K562 (cell line): ENCODE measurements around the gene ANKRD65. TPM values are rescaled to one million over a fixed set of nuclear protein-coding genes. Genes with fewer than 3 reads are reported as not detected.

Experiments
- ATAC-seq: fragments of 200-7000 bp; cut with Tn5 transposase; 3 replicates; pipeline ENCODE4 v1.9.1; 2020; ENCODE audit warnings: moderate library complexity
- BruUV-seq: library from RNA; stranded (reverse); fragments of 400-500 nt; replicated peaks from 2 replicates; lab custom pipeline; 2021; lab: Mats Ljungman, UMichigan
- CTCF ChIA-PET: fragments of 300-600 bp; formaldehyde crosslinking; extraction: SDS; loops from one replicate; lab custom pipeline; 2021; ENCODE audit warnings: low intra/inter-chr PET ratio; lab: Yijun Ruan, JAX
- POLR2A ChIA-PET: fragments of 300-600, 350-650 bp; sonication (Branson Sonifier 250); formaldehyde crosslinking; extraction: SDS; loops from one replicate; lab custom pipeline; 2021; ENCODE audit warnings: antibody characterized with exemption, inconsistent platforms; lab: Yijun Ruan, JAX
- DNase-seq, 4 experiments: peaks; one replicate each; pipeline versions ENCODE4 v3.0.0 to v3.0.0-alpha.2; 2011 to 2018; ENCODE audit warnings: low spot score in 3 of 4, mixed read lengths in 3 of 4; ENCODE audit errors: extremely low read depth in 1 of 4
- FAIRE-seq: peaks from 2 replicates; lab custom pipeline; 2011; peaks lifted over from hg19 to GRCh38; lab: Jason Lieb, UNC
- H2AFZ ChIP-seq: 2 replicates; pipeline ENCODE4 v1.6.0; 2011; ENCODE audit warnings: low read depth, low read length, control low read depth, inconsistent platforms
- H3K27ac ChIP-seq: fragments of 200-600 bp; 3 replicates; pipeline ENCODE4 v1.8.0; 2011; ENCODE audit warnings: low read depth, mild to moderate bottlenecking, control low read depth, inconsistent platforms, low read length, moderate library complexity, mixed read lengths; ENCODE audit errors: extremely low read depth
- H3K27me3 ChIP-seq, 2 experiments: fragments of 300-600 bp in 1 of 2; 2 replicates in 1 of 2; 3 replicates in 1 of 2; pipeline versions ENCODE4 v1.6.0 to v1.8.0; 2011; ENCODE audit warnings: inconsistent platforms in 2 of 2, low read length in 2 of 2, mild to moderate bottlenecking in 1 of 2, mixed read lengths in 1 of 2, moderate library complexity in 1 of 2; ENCODE audit not compliant: control insufficient read depth in 2 of 2, insufficient read depth in 2 of 2
- H3K36me3 ChIP-seq: fragments of 300-600 bp; 3 replicates; pipeline ENCODE4 v1.8.0; 2011; ENCODE audit warnings: mild to moderate bottlenecking, low read length, inconsistent platforms; ENCODE audit not compliant: control insufficient read depth, insufficient read depth
- H3K4me1 ChIP-seq, 2 experiments: fragments of 200-600 bp in 1 of 2; replicated peaks in 1 of 2; 2 replicates in 1 of 2; 3 replicates in 1 of 2; pipeline versions ENCODE4 v1.5.1 to v1.8.0; 2011; ENCODE audit warnings: inconsistent platforms in 2 of 2, low read length in 2 of 2, mild to moderate bottlenecking in 1 of 2, mixed read lengths in 1 of 2, moderate library complexity in 1 of 2; ENCODE audit not compliant: control insufficient read depth in 2 of 2, insufficient read depth in 2 of 2
- H3K4me2 ChIP-seq: 2 replicates; pipeline ENCODE4 v1.6.1; 2011; ENCODE audit warnings: low read length, control low read depth, inconsistent platforms, mixed read lengths; ENCODE audit not compliant: insufficient read depth
- H3K4me3 ChIP-seq: fragments of 200-600 bp; sonication (generic), shearing (Covaris generic); 2 replicates; pipeline ENCODE4 v1.5.1; 2016; ENCODE audit warnings: control low read depth, inconsistent platforms
- H3K79me2 ChIP-seq: fragments of 200-600 bp; 3 replicates; pipeline ENCODE4 v1.8.0; 2011; ENCODE audit warnings: low read length, inconsistent platforms; ENCODE audit not compliant: control insufficient read depth, insufficient read depth
- H3K9ac ChIP-seq, 2 experiments: 2 replicates each; pipeline versions ENCODE4 v1.6.0 to v1.6.1; 2011; ENCODE audit warnings: low read depth in 2 of 2, low read length in 2 of 2, control low read depth in 1 of 2, inconsistent platforms in 1 of 2, mild to moderate bottlenecking in 1 of 2, mixed read lengths in 1 of 2; ENCODE audit not compliant: insufficient read depth in 1 of 2
- H3K9me1 ChIP-seq: one replicate; pipeline ENCODE4 v1.6.0; 2011; ENCODE audit warnings: inconsistent platforms, mild to moderate bottlenecking, low read length, moderate library complexity; ENCODE audit not compliant: control insufficient read depth, insufficient read depth
- H3K9me3 ChIP-seq: replicated peaks from 2 replicates; pipeline ENCODE4 v1.5.1; 2011; ENCODE audit warnings: low read depth, low read length, inconsistent platforms; ENCODE audit not compliant: control insufficient read depth, insufficient read depth
- H4K20me1 ChIP-seq: replicated peaks from 2 replicates; pipeline ENCODE4 v1.6.1; 2011; ENCODE audit warnings: low read length, inconsistent platforms, mixed read lengths; ENCODE audit not compliant: control insufficient read depth, insufficient read depth
- CTCFL ChIP-seq: IDR thresholded peaks from 2 replicates; pipeline ENCODE4 v1.6.1; 2011; ENCODE audit warnings: borderline replicate concordance, low read depth, mild to moderate bottlenecking, moderate library complexity, low read length; ENCODE audit not compliant: insufficient read depth, poor library complexity, severe bottlenecking
- NFATC3 ChIP-seq: fragments of 450-650 bp; IDR thresholded peaks from 2 replicates; pipeline ENCODE4 v1.6.1; 2017; ENCODE audit warnings: mild to moderate bottlenecking
- NFYB ChIP-seq: IDR thresholded peaks from 2 replicates; pipeline ENCODE4 v1.6.1; 2011; ENCODE audit warnings: mild to moderate bottlenecking, moderate library complexity; ENCODE audit not compliant: insufficient read length; ENCODE audit errors: extremely low read depth
- NKRF ChIP-seq: fragments of 450-650 bp; IDR thresholded peaks from 2 replicates; pipeline ENCODE4 v1.6.1; 2016; ENCODE audit warnings: borderline replicate concordance
- RCOR1 ChIP-seq, 2 experiments: IDR thresholded peaks; 2 replicates each; pipeline ENCODE4 v1.6.1; 2012; ENCODE audit warnings: low read depth in 2 of 2, low read length in 2 of 2, borderline replicate concordance in 1 of 2, improper control_type of control experiment in 1 of 2
- SETDB1 ChIP-seq: IDR thresholded peaks from one replicate; pipeline ENCODE4 v1.6.1; 2012; ENCODE audit warnings: low read length, control low read depth, inconsistent platforms
- SNRNP70 ChIP-seq: fragments of 200-400 bp; formaldehyde crosslinking; optimal IDR thresholded peaks from 2 replicates; pipeline ENCODE3; 2017; ENCODE audit warnings: low read depth, low read length
- TAF9B ChIP-seq: fragments of 450-650 bp; IDR thresholded peaks from 2 replicates; pipeline ENCODE4 v1.6.1; 2018; ENCODE audit warnings: mild to moderate bottlenecking; ENCODE audit not compliant: partially characterized antibody
- ZBTB1 ChIP-seq: sonication (generic); formaldehyde crosslinking; IDR thresholded peaks from 2 replicates; pipeline ENCODE4 v1.8.1; 2023; ENCODE audit warnings: missing genetic modification reagents, low read depth, mild to moderate bottlenecking, borderline replicate concordance
- WGBS: fragments of 100-300 bp; shearing (Covaris generic); methylation state at CpG from one replicate; pipeline ENCODE4 v1.1.6; 2016; ENCODE audit warnings: low coverage, mixed read lengths; ENCODE audit not compliant: insufficient coverage; ENCODE audit errors: missing lambda C conversion rate; 5-methylcytosine and 5-hydroxymethylcytosine counted together
- in situ Hi-C: fragments of 300-500 bp; cut with MboI; formaldehyde crosslinking; loops from 4 replicates; pipeline ENCODE4 v1.15.0; 2018; ENCODE audit warnings: inconsistent platforms, mixed read lengths
- intact Hi-C: fragments of 100-400 bp; cut with micrococcal nuclease; formaldehyde crosslinking; loops from 2 replicates; pipeline ENCODE4 v1.14.2; 2022
- polyA plus RNA-seq, 8 experiments: library from polyadenylated mRNA; depleted of rRNA in 4 of 8; stranded (reverse) in 5 of 8; unstranded in 3 of 8; fragments of >200 nt; fragmentation: Nextera tagmentation in 2 of 8; fragmentation: Illumina TruSeq in 1 of 8; extraction: Ambion mirVana in 2 of 8; extraction: Trizol in 1 of 8; gene quantifications; 2 replicates each; pipeline versions ENCODE4 v1.2.1 to v1.2.3, GENCODE V29; 2011 to 2014; ENCODE audit warnings: inconsistent platforms in 1 of 8, missing spikeins in 1 of 8
- total RNA-seq, 7 experiments: library from RNA; depleted of rRNA in 6 of 7; stranded (reverse); fragments of >200 nt in 6 of 7; fragmentation: Illumina TruSeq in 2 of 7; extraction: Trizol in 2 of 7; gene quantifications; 2 replicates each; pipeline versions ENCODE4 v1.2.1 to v1.2.3, GENCODE V29; 2011 to 2021; ENCODE audit warnings: low replicate concordance in 1 of 7
- TF ChIP-seq, protein P1 (sequence below): fragments of 450-650 bp; formaldehyde crosslinking; IDR thresholded peaks from 2 replicates; pipeline ENCODE4 v1.4.0; 2020; ENCODE audit warnings: mild to moderate bottlenecking
- TF ChIP-seq, protein P2 (sequence below), 3 experiments: IDR thresholded peaks in 2 of 3; conservative IDR thresholded peaks in 1 of 3; 2 replicates each; pipeline ENCODE4 v1.5.1; 2011 to 2012; ENCODE audit warnings: low read length in 3 of 3, mild to moderate bottlenecking in 3 of 3, control low read depth in 2 of 3, improper control_type of control experiment in 1 of 3, inconsistent platforms in 1 of 3, low read depth in 1 of 3, mixed read lengths in 1 of 3, moderate library complexity in 1 of 3; ENCODE audit not compliant: insufficient read depth in 2 of 3

Gene ANKRD65
- total and polyA plus RNA-seq, 9 of the 15 experiments (the other 6 are each of a cell fraction or from before 2014, with no cell fraction given): not detected

GRCh38 chr1:1407636-1408318, 13.3 kb downstream of the ANKRD65 start:
- H3K27ac ChIP-seq: peak overlapping the region; percentile 89
- peaks cover 56% of the 10 kb centered on the region for H3K79me2 ChIP-seq
- H2AFZ ChIP-seq: peak overlapping the region; percentile 82; the same call in 1 of the 2 replicates
- ChIA-PET CTCF (no interaction called here), POLR2A (interaction anchor here (0.6 to 3.6 kb wide), 16 partner anchors 9 to 384 kb away, joined by 3 to 26 read pairs (median 5); partner anchors contain the start of genes ANKRD65, AURKAIP1, CCNL2 and MIB2)
- H3K27me3 ChIP-seq: no peaks in the 10 kb centered on the region
- peak overlapping the region; percentile 100 for H3K4me3 ChIP-seq
- peak; percentile 57 for ATAC-seq
- 3% methylated on average over 40 of the region's 41 CpGs for WGBS
- H3K36me3 ChIP-seq: peaks cover 52% of the 10 kb centered on the region
- intact Hi-C loops (loop anchor here (1.0 to 2.0 kb wide), 2 partner anchors 33 to 63 kb away; no protein-coding TSS in a partner anchor), in situ Hi-C loops (no loop called here)
- peak in 1 of 4 experiments; percentile 61 for DNase-seq
- H3K9ac ChIP-seq: peak overlapping the region; percentile 99 to 100
- H3K9me3 ChIP-seq: peaks cover 5% of the 10 kb centered on the region
- H3K9me1 ChIP-seq: no peaks in the 10 kb centered on the region
- H3K4me1 ChIP-seq: peaks cover 14 to 44% of the 10 kb centered on the region in 2 experiments
- BruUV-seq: no TSS peak
- no peak for FAIRE-seq
- peak overlapping the region; percentile 98 for H3K4me2 ChIP-seq
- no peaks in the 10 kb centered on the region for H4K20me1 ChIP-seq
- TF ChIP-seq, protein P1, sequence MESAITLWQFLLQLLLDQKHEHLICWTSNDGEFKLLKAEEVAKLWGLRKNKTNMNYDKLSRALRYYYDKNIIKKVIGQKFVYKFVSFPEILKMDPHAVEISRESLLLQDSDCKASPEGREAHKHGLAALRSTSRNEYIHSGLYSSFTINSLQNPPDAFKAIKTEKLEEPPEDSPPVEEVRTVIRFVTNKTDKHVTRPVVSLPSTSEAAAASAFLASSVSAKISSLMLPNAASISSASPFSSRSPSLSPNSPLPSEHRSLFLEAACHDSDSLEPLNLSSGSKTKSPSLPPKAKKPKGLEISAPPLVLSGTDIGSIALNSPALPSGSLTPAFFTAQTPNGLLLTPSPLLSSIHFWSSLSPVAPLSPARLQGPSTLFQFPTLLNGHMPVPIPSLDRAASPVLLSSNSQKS (CRISPR knock-in tag): no peak
- peak in 1 of 2 experiments; percentile 54; a peak in 1 of 4 replicates for TF ChIP-seq RCOR1 (IDR thresholded peaks at IDR 0.05; ENCODE audit: borderline replicate concordance in 1 of 2, low read depth in 2 of 2, low read length in 2 of 2)
- peak; percentile 21; the same call in 1 of the 2 replicates for TF ChIP-seq NKRF
- TF ChIP-seq, protein P2, sequence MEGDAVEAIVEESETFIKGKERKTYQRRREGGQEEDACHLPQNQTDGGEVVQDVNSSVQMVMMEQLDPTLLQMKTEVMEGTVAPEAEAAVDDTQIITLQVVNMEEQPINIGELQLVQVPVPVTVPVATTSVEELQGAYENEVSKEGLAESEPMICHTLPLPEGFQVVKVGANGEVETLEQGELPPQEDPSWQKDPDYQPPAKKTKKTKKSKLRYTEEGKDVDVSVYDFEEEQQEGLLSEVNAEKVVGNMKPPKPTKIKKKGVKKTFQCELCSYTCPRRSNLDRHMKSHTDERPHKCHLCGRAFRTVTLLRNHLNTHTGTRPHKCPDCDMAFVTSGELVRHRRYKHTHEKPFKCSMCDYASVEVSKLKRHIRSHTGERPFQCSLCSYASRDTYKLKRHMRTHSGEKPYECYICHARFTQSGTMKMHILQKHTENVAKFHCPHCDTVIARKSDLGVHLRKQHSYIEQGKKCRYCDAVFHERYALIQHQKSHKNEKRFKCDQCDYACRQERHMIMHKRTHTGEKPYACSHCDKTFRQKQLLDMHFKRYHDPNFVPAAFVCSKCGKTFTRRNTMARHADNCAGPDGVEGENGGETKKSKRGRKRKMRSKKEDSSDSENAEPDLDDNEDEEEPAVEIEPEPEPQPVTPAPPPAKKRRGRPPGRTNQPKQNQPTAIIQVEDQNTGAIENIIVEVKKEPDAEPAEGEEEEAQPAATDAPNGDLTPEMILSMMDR (IDR thresholded peaks at IDR 0.05 in 2 of 3, conservative IDR thresholded peaks at IDR 0.05 in 1 of 3; ENCODE audit: insufficient read depth in 2 of 3, low read depth in 1 of 3, low read length in 3 of 3): peak in 2 of 3 experiments; percentile 11 to 19; a peak in 2 of 6 replicates
- no peak for TF ChIP-seq CTCFL
- no peak for TF ChIP-seq TAF9B
- TF ChIP-seq NFYB: no peak
- TF ChIP-seq SNRNP70: peak; percentile 37
- no peak for TF ChIP-seq ZBTB1 (CRISPR knock-in tag)
- TF ChIP-seq NFATC3: peak; percentile 64; the same call in 1 of the 2 replicates
- TF ChIP-seq SETDB1: no peak
